ENCODE results near the gene HASPIN. TPM values are rescaled to one million over a fixed set of nuclear protein-coding genes. Genes with fewer than 3 reads are reported as not detected.

Gene HASPIN
- total and polyA plus RNA-seq, 7 donors, result under 0.01 to 3.5 (median 0.55) TPM; not detected in 1

- WGBS, 2 donors, result 56 to 59% methylated on average over 9 of the region's 9 CpGs
- DNase-seq, result no peak
- TF ChIP-seq POLR2AphosphoS5 (IDR thresholded peaks at IDR 0.05) (no peak), EP300 (IDR thresholded peaks at IDR 0.05) (no peak), POLR2A (IDR thresholded peaks at IDR 0.05) (no peak), CTCF (IDR thresholded peaks at IDR 0.05) (no peak)
Observed at GRCh38 chr17:3693829-3694231, 29.9 kb upstream of the HASPIN start.

GRCh38 chr17:3695129-3695722 lies 28.5 kb upstream of the HASPIN start:
- Histone ChIP-seq H3K9me3 (peaks cover 0 to 5% (median 2%) of the 10 kb centered on the region in 4 donors), H3K27me3 (peaks cover 8 to 78% (median 63%) of the 10 kb centered on the region in 3 donors), H3K4me1 (peaks cover 0 to 18% (median 15%) of the 10 kb centered on the region in 4 donors), H3K27ac (no peak overlapping the region), H3K4me3 (peak overlapping the region in 3 of 4 donors; percentile 16 to 54 (median 50)), H3K36me3 (no peaks in the 10 kb centered on the region)
- DNase-seq, result no peak
- intact Hi-C loops (cut with DNase I), result no loop called here
- no peak for TF ChIP-seq POLR2AphosphoS5 (IDR thresholded peaks at IDR 0.05)
- TF ChIP-seq POLR2A (IDR thresholded peaks at IDR 0.05), result no peak
- TF ChIP-seq CTCF (IDR thresholded peaks at IDR 0.05), result no peak
- TF ChIP-seq EP300 (IDR thresholded peaks at IDR 0.05), result no peak
- WGBS, 2 donors, result 9 to 10% methylated on average over 17 of the region's 17 CpGs

More at GRCh38 chr17:3693829-3694231, 29.9 kb upstream of the HASPIN start:
- H3K27me3 ChIP-seq, result peaks cover 8 to 81% (median 74%) of the 10 kb centered on the region in 3 donors
- peaks cover 0 to 5% (median 2%) of the 10 kb centered on the region in 4 donors for H3K9me3 ChIP-seq
- no peak overlapping the region for H3K4me3 ChIP-seq
- intact Hi-C loops (cut with DNase I), result no loop called here
- H3K4me1 ChIP-seq, result peaks cover 0 to 18% (median 15%) of the 10 kb centered on the region in 4 donors
- H3K36me3 ChIP-seq, result no peaks in the 10 kb centered on the region
- no peak overlapping the region for H3K27ac ChIP-seq

GRCh38 chr17:3695723-3696411 lies 27.8 kb upstream of the HASPIN start, which contains the start of gene P2RX5:
Gene P2RX5, minus strand, starts transcription at chr17:3696155. Its CDS starts 150 bp downstream, at chr17:3696005.
- H3K36me3 ChIP-seq, result no peaks in the 10 kb centered on the region
- DNase-seq, result no peak
- peaks cover 8 to 71% (median 57%) of the 10 kb centered on the region in 3 donors for H3K27me3 ChIP-seq
- intact Hi-C loops (cut with DNase I), result no loop called here
- peaks cover 0 to 5% (median 2%) of the 10 kb centered on the region in 4 donors for H3K9me3 ChIP-seq
- TF ChIP-seq CTCF (IDR thresholded peaks at IDR 0.05) (no peak), POLR2AphosphoS5 (IDR thresholded peaks at IDR 0.05) (no peak), POLR2A (IDR thresholded peaks at IDR 0.05) (no peak), EP300 (IDR thresholded peaks at IDR 0.05) (no peak)
- H3K27ac ChIP-seq, result no peak within 1 kb of the TSS
- WGBS, 2 donors, result 0 to 1% methylated on average over 65 of the region's 65 CpGs
- H3K4me3 ChIP-seq, result peak within 1 kb of the TSS in 3 of 4 donors; percentile 16 to 54 (median 50)
- peaks cover 0 to 18% (median 15%) of the 10 kb centered on the region in 4 donors for H3K4me1 ChIP-seq

- Histone ChIP-seq H3K36me3 (no peaks in the 10 kb centered on the region), H3K27me3 (peaks cover 4 to 59% (median 46%) of the 10 kb centered on the region in 3 donors), H3K27ac (no peak overlapping the region), H3K4me3 (no peak overlapping the region), H3K4me1 (peaks cover 0 to 18% (median 15%) of the 10 kb centered on the region in 4 donors), H3K9me3 (peaks cover 0 to 5% (median 2%) of the 10 kb centered on the region in 4 donors)
- 56 to 61% methylated on average over 12 of the region's 12 CpGs for WGBS, 2 donors
- no peak for DNase-seq
- intact Hi-C loops (cut with DNase I), result no loop called here
- no peak for TF ChIP-seq EP300 (IDR thresholded peaks at IDR 0.05)
- TF ChIP-seq POLR2A (IDR thresholded peaks at IDR 0.05), result no peak
- TF ChIP-seq POLR2AphosphoS5 (IDR thresholded peaks at IDR 0.05), result no peak
- TF ChIP-seq CTCF (IDR thresholded peaks at IDR 0.05), result no peak
Observed at GRCh38 chr17:3697103-3697476, 26.6 kb upstream of the HASPIN start.
